ENCODE measurements around the gene HIP1R.

The HIP1R gene

DNA sequence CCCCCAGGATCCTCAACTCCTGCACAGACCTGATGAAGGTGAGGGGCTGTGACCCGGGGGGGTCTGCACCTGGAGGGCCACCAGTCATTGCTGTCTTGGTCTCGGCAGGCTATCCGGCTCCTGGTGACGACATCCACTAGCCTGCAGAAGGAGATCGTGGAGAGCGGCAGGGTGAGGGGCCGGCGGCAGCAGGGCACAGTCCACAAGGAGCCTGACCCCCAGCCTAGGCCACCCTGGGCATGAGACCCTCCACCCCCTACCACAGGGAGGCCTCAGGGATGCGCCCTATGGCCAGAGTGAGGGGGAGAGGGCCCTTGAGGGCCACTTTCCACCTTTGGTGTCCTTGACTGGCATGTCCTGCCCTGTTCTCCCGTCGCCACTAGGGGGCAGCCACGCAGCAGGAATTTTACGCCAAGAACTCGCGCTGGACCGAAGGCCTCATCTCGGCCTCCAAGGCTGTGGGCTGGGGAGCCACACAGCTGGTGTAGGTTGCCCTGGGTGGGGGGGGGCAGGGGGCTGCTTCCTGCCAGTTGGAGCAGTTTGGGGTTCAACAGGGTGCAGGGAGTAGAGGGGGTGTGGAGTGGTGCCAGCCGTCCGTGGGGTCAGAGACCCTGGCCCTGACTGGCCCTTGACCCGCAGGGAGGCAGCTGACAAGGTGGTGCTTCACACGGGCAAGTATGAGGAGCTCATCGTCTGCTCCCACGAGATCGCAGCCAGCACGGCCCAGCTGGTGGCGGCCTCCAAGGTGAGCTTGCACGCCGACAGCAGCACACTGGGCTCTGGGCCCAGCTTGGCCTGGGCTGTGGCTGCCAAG lies 25.0 kb downstream of the HIP1R start:
- DNase-seq (ENCODE audit: extremely low read depth, low read depth): no peak
- no peak overlapping the region for H3K4me3 ChIP-seq (replicated peaks; ENCODE audit: low read depth, low read length)
- peak; percentile 92 for TF ChIP-seq CTCF (IDR thresholded peaks at IDR 0.05; ENCODE audit: low read depth, low read length, missing control alignments)

DNA sequence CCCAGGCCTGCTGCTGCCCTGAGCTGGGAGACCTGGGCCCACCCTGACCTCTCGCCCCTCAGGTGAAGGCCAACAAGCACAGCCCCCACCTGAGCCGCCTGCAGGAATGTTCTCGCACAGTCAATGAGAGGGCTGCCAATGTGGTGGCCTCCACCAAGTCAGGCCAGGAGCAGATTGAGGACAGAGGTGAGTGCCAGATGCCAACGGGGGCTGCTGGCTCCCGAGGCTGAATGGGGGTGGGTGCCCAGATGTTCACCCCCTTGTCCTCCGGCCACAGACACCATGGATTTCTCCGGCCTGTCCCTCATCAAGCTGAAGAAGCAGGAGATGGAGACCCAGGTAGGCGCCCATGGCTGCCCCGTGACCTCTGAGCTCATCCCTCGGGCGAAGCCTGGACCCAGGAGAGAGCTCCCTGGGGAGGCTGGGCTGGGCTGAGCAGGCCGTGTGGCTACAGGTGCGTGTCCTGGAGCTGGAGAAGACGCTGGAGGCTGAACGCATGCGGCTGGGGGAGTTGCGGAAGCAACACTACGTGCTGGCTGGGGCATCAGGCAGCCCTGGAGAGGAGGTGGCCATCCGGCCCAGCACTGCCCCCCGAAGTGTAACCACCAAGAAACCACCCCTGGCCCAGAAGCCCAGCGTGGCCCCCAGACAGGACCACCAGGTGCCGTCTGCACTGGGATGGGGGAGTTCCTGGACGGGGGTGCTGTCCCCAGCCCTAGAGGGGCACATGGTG lies 25.8 kb downstream of the HIP1R start:
- TF ChIP-seq CTCF (IDR thresholded peaks at IDR 0.05; ENCODE audit: low read depth, low read length, missing control alignments): no peak
- no peak overlapping the region for H3K4me3 ChIP-seq (replicated peaks; ENCODE audit: low read depth, low read length)
- no peak for DNase-seq (ENCODE audit: extremely low read depth, low read depth)

DNA sequence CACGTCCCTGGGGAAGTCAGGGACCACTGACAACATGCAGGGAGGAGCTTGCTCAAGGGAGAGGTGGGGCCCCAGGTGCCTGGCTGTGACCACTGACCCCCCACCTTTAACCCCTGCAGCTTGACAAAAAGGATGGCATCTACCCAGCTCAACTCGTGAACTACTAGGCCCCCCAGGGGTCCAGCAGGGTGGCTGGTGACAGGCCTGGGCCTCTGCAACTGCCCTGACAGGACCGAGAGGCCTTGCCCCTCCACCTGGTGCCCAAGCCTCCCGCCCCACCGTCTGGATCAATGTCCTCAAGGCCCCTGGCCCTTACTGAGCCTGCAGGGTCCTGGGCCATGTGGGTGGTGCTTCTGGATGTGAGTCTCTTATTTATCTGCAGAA lies 26.3 kb downstream of the HIP1R start:
- TF ChIP-seq CTCF (IDR thresholded peaks at IDR 0.05; ENCODE audit: low read depth, low read length, missing control alignments): no peak
- DNase-seq (ENCODE audit: extremely low read depth, low read depth): no peak
- H3K4me3 ChIP-seq (replicated peaks; ENCODE audit: low read depth, low read length): no peak overlapping the region

- no peak for DNase-seq (ENCODE audit: extremely low read depth, low read depth)
- no peak for TF ChIP-seq CTCF (IDR thresholded peaks at IDR 0.05; ENCODE audit: low read depth, low read length, missing control alignments)
These were observed 26.9 kb downstream of the HIP1R start for GRCh38 chr12:122862110-122862634.

DNA sequence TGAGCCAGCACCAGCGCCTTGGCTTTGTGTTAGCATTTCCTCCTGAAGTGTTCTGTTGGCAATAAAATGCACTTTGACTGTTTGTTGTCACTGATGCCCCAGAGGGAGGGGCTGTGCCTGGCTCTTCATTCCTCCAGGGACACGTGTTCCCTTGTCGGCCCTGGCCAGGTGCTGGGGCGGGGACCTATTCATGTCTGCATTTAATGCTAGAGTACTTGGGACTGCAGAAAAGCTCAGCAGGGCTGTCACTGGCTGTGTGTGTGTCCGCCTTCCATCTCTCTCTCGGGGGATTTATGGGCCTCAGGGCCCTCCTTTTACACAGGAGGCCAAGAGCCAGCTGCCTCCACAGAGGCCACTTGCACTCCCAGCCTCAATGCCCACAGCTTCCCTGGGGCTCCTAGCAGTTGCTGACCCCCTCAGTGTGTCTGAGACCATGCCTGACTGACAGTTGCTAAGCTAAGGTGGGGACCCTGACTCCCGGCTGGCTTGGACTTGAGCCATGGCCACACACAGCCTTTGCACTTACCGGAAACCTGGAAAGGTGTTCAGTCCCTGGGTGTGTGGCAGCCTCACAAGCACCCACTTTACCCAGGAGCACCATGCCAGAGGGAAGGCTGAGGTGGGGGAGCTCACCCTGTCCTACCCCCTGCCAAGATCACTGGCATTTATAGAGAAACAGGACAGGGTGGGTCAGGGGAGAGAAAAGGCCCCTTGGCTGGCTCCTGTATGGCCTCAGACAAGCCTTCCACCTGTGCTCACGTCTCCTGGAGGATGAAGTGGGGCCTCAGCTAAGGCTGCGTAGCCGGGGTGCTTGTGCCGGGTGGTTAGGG lies 27.8 kb downstream of the HIP1R start:
- no peak for TF ChIP-seq CTCF (IDR thresholded peaks at IDR 0.05; ENCODE audit: low read depth, low read length, missing control alignments)
- H3K4me3 ChIP-seq (replicated peaks; ENCODE audit: low read depth, low read length): no peak overlapping the region
- no peak for DNase-seq (ENCODE audit: extremely low read depth, low read depth)

More at GRCh38 chr12:122862110-122862634, 26.9 kb downstream of the HIP1R start:
- H3K4me3 ChIP-seq (replicated peaks; ENCODE audit: low read depth, low read length): no peak overlapping the region

- TF ChIP-seq CTCF (IDR thresholded peaks at IDR 0.05; ENCODE audit: low read depth, low read length, missing control alignments): no peak
- no peak for DNase-seq (ENCODE audit: extremely low read depth, low read depth)
These were observed 29.6 kb downstream of the HIP1R start for GRCh38 chr12:122864894-122865253.

More at GRCh38 chr12:122864894-122865253, 29.6 kb downstream of the HIP1R start:
- no peak overlapping the region for H3K4me3 ChIP-seq (replicated peaks; ENCODE audit: low read depth, low read length)

Data from HFF-Myc (cell line).